ENCODE results near the gene ARIH2. TPM values are rescaled to one million over a fixed set of nuclear protein-coding genes. Genes with fewer than 3 reads are reported as not detected.
A peak's percentile ranks its signal among the peaks of the same experiment; 100 is the strongest.

The ARIH2 gene
- total and polyA plus RNA-seq, 7 donors: 33.0 to 165 (median 94.9) TPM

DNA sequence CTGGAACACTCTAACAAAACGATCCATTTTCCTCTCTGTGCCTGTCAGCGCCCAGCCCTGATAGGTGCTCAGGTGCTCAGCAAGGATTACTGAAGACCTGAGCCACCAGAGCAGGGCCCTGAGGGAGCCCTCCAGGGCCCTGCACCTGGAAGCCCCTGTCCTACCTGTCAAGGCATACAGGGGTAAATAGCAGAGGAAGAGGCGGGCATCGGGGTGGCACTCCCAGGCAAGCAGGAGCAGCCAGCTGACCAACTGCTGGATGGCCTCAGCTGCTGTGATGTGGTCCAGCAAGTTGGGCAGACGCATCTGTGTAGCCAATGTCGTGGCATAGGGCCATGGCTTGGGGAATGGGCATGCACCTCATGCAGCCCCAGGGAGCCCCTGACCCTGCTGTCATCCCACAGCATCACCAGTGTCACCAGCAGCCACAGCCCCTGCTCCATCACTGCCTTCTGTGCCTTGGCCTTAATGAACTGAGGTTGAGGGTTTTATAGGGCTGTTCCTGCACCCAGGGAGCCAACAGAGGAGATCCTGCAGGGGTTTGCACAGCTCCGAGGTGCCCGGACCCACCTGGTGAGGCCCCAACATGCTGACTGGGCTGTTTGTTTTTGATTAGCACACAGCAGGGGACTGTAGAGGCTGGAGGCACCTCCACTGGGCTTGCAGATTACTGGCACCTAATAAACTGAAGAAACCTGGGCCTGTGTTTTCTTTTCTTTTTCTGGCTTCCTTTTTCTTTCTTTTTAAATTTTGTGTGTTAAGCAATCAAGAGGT is 80.6 kb downstream of the ARIH2 start:
- TF ChIP-seq POLR2A (IDR thresholded peaks at IDR 0.05): no peak
- TF ChIP-seq, protein P1, sequence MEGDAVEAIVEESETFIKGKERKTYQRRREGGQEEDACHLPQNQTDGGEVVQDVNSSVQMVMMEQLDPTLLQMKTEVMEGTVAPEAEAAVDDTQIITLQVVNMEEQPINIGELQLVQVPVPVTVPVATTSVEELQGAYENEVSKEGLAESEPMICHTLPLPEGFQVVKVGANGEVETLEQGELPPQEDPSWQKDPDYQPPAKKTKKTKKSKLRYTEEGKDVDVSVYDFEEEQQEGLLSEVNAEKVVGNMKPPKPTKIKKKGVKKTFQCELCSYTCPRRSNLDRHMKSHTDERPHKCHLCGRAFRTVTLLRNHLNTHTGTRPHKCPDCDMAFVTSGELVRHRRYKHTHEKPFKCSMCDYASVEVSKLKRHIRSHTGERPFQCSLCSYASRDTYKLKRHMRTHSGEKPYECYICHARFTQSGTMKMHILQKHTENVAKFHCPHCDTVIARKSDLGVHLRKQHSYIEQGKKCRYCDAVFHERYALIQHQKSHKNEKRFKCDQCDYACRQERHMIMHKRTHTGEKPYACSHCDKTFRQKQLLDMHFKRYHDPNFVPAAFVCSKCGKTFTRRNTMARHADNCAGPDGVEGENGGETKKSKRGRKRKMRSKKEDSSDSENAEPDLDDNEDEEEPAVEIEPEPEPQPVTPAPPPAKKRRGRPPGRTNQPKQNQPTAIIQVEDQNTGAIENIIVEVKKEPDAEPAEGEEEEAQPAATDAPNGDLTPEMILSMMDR (IDR thresholded peaks at IDR 0.05): no peak
- TF ChIP-seq EP300 (IDR thresholded peaks at IDR 0.05): no peak
- no peak for TF ChIP-seq POLR2AphosphoS5 (IDR thresholded peaks at IDR 0.05)
- DNase-seq: no peak
- no peak overlapping the region for H3K27ac ChIP-seq
- H3K36me3 ChIP-seq: peaks cover 0 to 19% (median 4%) of the 10 kb centered on the region in 4 donors
- intact Hi-C loops (cut with DNase I): no loop called here
- H3K4me3 ChIP-seq: no peak overlapping the region
- WGBS, 2 donors: 88 to 90% methylated on average over 8 of the region's 8 CpGs
- no peaks in the 10 kb centered on the region for H3K4me1 ChIP-seq
- no peaks in the 10 kb centered on the region for H3K9me3 ChIP-seq
- no peaks in the 10 kb centered on the region for H3K27me3 ChIP-seq

DNA sequence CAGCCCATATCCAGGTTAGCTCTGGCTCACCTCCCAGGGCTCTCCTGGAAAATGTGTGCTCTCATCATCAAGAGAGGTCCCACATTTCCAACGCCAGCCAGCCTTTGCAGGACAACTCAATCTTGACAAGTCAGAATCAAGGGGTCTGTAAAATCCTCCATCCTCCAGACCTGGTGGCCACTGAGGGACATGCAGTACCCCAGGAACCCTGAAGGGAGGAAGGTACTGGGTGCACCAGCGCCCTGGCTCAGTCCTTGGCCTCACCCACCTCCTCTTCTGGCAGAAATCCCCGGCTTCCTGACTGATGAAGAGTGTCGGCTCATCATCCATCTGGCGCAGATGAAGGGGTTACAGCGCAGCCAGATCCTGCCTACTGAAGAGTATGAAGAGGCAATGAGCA is 82.5 kb downstream of the ARIH2 start:
- Histone ChIP-seq H3K27ac (no peak overlapping the region), H3K9me3 (no peaks in the 10 kb centered on the region), H3K4me3 (no peak overlapping the region), H3K27me3 (no peaks in the 10 kb centered on the region), H3K4me1 (peaks cover 0 to 3% (median 1%) of the 10 kb centered on the region in 4 donors), H3K36me3 (peaks cover 0 to 17% (median 3%) of the 10 kb centered on the region in 4 donors)
- intact Hi-C loops (cut with DNase I): no loop called here
- DNase-seq: no peak
- WGBS, 2 donors: 92 to 95% methylated on average over 6 of the region's 6 CpGs
- no peak for TF ChIP-seq EP300 (IDR thresholded peaks at IDR 0.05)
- no peak for TF ChIP-seq POLR2AphosphoS5 (IDR thresholded peaks at IDR 0.05)
- TF ChIP-seq POLR2A (IDR thresholded peaks at IDR 0.05): no peak
- TF ChIP-seq, protein P1 (IDR thresholded peaks at IDR 0.05): no peak

DNA sequence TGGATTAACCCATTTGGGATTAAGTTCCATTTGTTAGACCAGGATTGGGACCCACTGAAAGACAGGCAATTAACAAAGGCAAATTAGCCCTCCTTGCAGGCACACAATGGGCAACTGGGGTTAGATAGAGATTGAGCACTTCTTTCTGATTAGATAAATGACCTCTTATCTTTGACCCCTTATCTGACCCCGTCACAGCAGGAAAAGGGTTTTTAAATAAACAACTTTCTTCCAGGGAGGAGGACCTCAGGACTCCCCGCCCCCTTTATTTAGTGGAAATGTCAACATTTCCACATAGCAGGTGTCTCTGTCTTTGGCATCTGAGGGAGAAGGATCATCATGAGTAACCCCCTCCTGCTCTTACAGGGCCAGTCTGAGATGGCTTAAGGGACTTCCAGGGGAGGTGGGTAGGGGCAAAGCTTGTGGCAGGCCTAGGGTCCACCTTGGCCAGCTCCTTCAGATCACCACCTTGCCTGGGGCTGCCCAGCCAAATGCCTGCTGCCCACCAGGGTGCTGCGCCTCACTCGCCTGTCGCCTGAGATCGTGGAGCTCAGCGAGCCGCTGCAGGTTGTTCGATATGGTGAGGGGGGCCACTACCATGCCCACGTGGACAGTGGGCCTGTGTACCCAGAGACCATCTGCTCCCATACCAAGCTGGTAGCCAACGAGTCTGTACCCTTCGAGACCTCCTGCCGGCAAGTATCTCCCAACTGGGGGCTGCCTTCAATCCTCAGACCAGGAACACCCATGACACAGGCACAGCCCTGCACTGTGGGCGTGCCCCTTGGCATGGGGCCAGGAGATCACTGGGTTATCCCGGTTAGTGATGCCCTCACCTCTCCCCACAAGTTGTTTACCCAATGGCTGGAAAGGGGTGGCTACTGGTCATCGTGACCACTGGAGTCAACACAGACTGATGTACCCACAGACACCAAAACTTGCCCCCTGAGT is 86.0 kb downstream of the ARIH2 start:
- peaks cover 0 to 3% (median 0%) of the 10 kb centered on the region in 4 donors for H3K36me3 ChIP-seq
- H3K27me3 ChIP-seq: no peaks in the 10 kb centered on the region
- WGBS, 2 donors: 73 to 87% methylated on average over 16 of the region's 16 CpGs
- TF ChIP-seq POLR2AphosphoS5 (IDR thresholded peaks at IDR 0.05) (no peak), POLR2A (IDR thresholded peaks at IDR 0.05) (no peak), EP300 (IDR thresholded peaks at IDR 0.05) (no peak)
- TF ChIP-seq, protein P1 (IDR thresholded peaks at IDR 0.05): no peak
- peaks cover 0 to 27% (median 18%) of the 10 kb centered on the region in 4 donors for H3K4me1 ChIP-seq
- no peak overlapping the region for H3K4me3 ChIP-seq
- H3K27ac ChIP-seq: no peak overlapping the region
- H3K9me3 ChIP-seq: no peaks in the 10 kb centered on the region
- intact Hi-C loops (cut with DNase I): no loop called here
- peak; percentile 76 for DNase-seq

DNA sequence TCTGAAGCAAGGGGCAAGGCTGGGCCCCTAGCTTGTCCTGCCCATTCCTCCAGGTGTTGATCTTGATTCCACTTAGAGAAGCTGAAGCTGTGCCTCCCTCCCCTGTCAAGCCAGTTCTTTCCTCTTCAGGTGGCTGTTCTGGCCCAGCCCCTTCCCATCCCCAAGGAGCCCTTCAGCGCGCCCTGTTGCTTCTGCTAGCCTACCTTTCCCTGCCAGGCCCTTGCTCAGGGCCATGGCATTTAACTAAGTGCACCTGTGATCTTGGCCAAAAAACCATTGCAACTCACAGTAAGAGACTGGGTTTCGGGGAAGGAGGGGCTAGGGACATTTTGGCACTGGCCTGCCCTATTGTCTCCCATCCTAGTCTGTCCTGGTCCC is 86.7 kb downstream of the ARIH2 start:
- H3K27ac ChIP-seq: no peak overlapping the region
- TF ChIP-seq, protein P1 (IDR thresholded peaks at IDR 0.05): no peak
- TF ChIP-seq POLR2A (IDR thresholded peaks at IDR 0.05) (no peak), EP300 (IDR thresholded peaks at IDR 0.05) (no peak), POLR2AphosphoS5 (IDR thresholded peaks at IDR 0.05) (no peak)
- peaks cover 0 to 27% (median 18%) of the 10 kb centered on the region in 4 donors for H3K4me1 ChIP-seq
- DNase-seq: no peak
- intact Hi-C loops (cut with DNase I): no loop called here
- 99% methylated on average over 3 of the region's 3 CpGs for WGBS, 2 donors
- no peak overlapping the region for H3K4me3 ChIP-seq
- peaks cover 0 to 3% (median 0%) of the 10 kb centered on the region in 4 donors for H3K36me3 ChIP-seq
- H3K9me3 ChIP-seq: no peaks in the 10 kb centered on the region
- no peaks in the 10 kb centered on the region for H3K27me3 ChIP-seq
